ENCODE results near the gene PTPN9. TPM values are rescaled to one million over a fixed set of nuclear protein-coding genes. Genes with fewer than 3 reads are reported as not detected.
A peak's percentile ranks its signal among the peaks of the same experiment; 100 is the strongest.
"Not testable (repeated sequence)": the region's sequence is repeated elsewhere in the genome, so short reads cannot be mapped to it uniquely, and the experiment has no call there.

PTPN9 gene
- total RNA-seq, 1 experiment from 2014 or later, result 15.7 TPM

DNA sequence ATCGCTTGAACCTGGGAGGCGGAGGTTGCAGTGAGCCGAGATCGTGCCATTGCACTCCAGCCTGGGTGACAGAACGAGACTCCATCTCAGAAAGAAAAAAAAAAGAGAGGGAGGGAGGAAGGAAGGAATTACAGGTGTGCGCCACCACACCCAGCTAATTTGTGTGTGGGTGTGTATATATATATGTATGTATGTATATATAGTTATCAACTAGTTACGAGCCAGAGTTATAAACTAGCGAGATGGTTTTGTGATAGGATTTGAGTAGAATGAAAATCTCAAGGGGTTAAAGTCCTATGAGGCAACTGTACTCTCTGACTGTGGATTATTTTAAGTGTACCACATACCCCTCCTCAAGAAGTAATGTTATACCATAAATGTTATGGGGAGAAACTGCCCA is 76.8 kb downstream of the PTPN9 start:
- H3K36me3 ChIP-seq (ENCODE audit: low read depth, low read length), result no peaks in the 10 kb centered on the region; the same call in 1 of the 2 replicates
- no peaks in the 10 kb centered on the region for H3K79me2 ChIP-seq (ENCODE audit: low read length)
- BruUV-seq (replicated peaks), result no TSS peak
- no peaks in the 10 kb centered on the region for H3K9me2 ChIP-seq (replicated peaks; ENCODE audit: low read length)
- no peaks in the 10 kb centered on the region for H3K9me3 ChIP-seq (ENCODE audit: low read length)
- CTCF ChIA-PET, result no interaction called here
- H2AFZ ChIP-seq (ENCODE audit: low read length), result no peak overlapping the region
- no peaks in the 10 kb centered on the region for H3K27me3 ChIP-seq (ENCODE audit: low read length)
- DNase-seq (no peak), ATAC-seq (no peak)
- intact Hi-C loops (cut with micrococcal nuclease), result no loop called here
- H3K4me1 ChIP-seq (ENCODE audit: insufficient read depth, low read length), result no peaks in the 10 kb centered on the region
- POLR2A ChIA-PET (ENCODE audit: unreplicated experiment), result no interaction called here
- H3K4me3 ChIP-seq (ENCODE audit: low read length), result no peak overlapping the region
- H3K27ac ChIP-seq (ENCODE audit: low read length), result no peak overlapping the region
- no peak overlapping the region for H3K4me2 ChIP-seq (ENCODE audit: low read length)
- H3K9ac ChIP-seq (ENCODE audit: low read length), result no peak overlapping the region
- no peak for TF ChIP-seq EZH2phosphoT487 (IDR thresholded peaks at IDR 0.05; ENCODE audit: borderline replicate concordance, low read length)
- TF ChIP-seq, protein P1, sequence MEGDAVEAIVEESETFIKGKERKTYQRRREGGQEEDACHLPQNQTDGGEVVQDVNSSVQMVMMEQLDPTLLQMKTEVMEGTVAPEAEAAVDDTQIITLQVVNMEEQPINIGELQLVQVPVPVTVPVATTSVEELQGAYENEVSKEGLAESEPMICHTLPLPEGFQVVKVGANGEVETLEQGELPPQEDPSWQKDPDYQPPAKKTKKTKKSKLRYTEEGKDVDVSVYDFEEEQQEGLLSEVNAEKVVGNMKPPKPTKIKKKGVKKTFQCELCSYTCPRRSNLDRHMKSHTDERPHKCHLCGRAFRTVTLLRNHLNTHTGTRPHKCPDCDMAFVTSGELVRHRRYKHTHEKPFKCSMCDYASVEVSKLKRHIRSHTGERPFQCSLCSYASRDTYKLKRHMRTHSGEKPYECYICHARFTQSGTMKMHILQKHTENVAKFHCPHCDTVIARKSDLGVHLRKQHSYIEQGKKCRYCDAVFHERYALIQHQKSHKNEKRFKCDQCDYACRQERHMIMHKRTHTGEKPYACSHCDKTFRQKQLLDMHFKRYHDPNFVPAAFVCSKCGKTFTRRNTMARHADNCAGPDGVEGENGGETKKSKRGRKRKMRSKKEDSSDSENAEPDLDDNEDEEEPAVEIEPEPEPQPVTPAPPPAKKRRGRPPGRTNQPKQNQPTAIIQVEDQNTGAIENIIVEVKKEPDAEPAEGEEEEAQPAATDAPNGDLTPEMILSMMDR (conservative IDR thresholded peaks at IDR 0.05; ENCODE audit: low read depth, low read length), result no peak
- no peak for TF ChIP-seq EZH2 (IDR thresholded peaks at IDR 0.05; ENCODE audit: low read length, unreplicated experiment)
- no peaks in the 10 kb centered on the region for H3F3A ChIP-seq (ENCODE audit: low read length, unreplicated experiment)
- H4K20me1 ChIP-seq (ENCODE audit: low read length), result no peaks in the 10 kb centered on the region

DNA sequence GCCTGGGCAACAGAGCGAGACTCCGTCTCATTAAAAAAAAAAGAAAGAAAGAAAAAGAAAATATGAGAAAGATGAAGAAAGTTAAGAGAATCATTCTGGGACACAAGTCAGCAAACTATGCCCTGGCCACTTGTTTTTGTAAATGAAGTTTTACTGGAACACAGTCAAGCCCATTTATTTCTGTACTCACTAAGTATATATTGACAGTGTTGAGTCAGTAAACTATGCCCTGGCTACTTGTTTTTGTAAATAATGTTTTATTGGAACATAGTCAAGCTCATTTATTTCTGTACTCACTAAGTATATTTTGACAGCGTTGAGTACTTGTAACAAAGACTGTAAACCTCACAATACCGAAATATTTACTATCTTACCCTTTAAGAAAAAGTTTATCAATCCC is 85.4 kb downstream of the PTPN9 start:
- Histone ChIP-seq H3K4me2 (ENCODE audit: low read length) (peak overlapping the region; percentile 16; the same call in 1 of the 2 replicates), H3K36me3 (ENCODE audit: low read depth, low read length) (peaks cover 5% of the 10 kb centered on the region; the same call in 1 of the 2 replicates), H3K9ac (ENCODE audit: low read length) (no peak overlapping the region), H3K9me3 (ENCODE audit: low read length) (no peaks in the 10 kb centered on the region), H3K27ac (ENCODE audit: low read length) (no peak overlapping the region), H3K79me2 (ENCODE audit: low read length) (no peaks in the 10 kb centered on the region), H3K4me3 (ENCODE audit: low read length) (no peak overlapping the region), H3F3A (ENCODE audit: low read length, unreplicated experiment) (no peaks in the 10 kb centered on the region), H3K4me1 (ENCODE audit: insufficient read depth, low read length) (peaks cover 9% of the 10 kb centered on the region), H4K20me1 (ENCODE audit: low read length) (no peaks in the 10 kb centered on the region; the same call in 1 of the 2 replicates), H3K9me2 (replicated peaks; ENCODE audit: low read length) (no peaks in the 10 kb centered on the region), H2AFZ (ENCODE audit: low read length) (no peak overlapping the region), H3K27me3 (ENCODE audit: low read length) (no peaks in the 10 kb centered on the region)
- DNase-seq, result peak; percentile 60
- ChIA-PET POLR2A (ENCODE audit: unreplicated experiment) (no interaction called here), CTCF (no interaction called here)
- BruUV-seq (replicated peaks), result no TSS peak
- TF ChIP-seq EZH2 (IDR thresholded peaks at IDR 0.05; ENCODE audit: low read length, unreplicated experiment) (no peak), EZH2phosphoT487 (IDR thresholded peaks at IDR 0.05; ENCODE audit: borderline replicate concordance, low read length) (no peak)
- TF ChIP-seq, protein P1 (conservative IDR thresholded peaks at IDR 0.05; ENCODE audit: low read depth, low read length), result no peak
- intact Hi-C loops (cut with micrococcal nuclease), result no loop called here
- peak; percentile 82 for ATAC-seq

DNA sequence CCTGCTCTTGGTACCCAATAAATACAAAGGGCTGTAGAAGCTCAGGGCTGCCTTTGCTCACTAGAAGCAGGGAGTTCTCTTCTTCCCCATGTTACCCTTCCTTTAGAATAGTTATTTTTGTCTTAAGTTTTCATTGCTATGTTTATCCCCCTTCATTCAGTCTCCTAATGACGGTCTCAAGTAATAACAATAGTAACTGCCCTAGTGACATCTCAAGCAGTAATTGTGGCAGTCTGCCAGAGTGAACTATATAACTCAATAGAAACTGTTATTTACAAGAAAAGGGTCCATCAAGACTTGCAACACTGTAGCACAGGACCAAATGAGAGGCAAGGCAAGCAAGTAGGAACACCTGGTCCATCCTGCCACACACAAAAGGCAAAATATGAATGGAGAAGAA is 95.2 kb downstream of the PTPN9 start:
- CTCF ChIA-PET, result no interaction called here

DNA sequence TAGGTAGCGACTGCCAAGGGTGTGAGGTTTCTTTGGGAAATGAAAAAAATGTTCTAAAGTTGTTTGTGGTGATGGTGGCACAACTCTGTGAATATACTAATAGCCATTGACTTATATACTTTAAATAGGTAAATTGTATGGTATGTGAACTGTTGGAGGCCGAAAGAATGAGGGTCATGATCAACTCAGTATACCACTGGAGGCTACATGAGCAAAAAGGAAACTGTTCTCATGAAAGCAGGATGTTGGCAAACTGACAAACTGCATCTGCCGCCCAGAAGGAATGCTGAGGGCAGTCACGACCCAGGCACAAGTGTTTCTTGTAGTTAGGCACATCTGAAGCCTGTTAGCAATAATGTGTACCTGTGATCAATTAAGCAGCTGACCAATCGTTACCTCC is 95.6 kb downstream of the PTPN9 start:
- BruUV-seq (replicated peaks); H3K27ac ChIP-seq (ENCODE audit: low read length); DNase-seq; H3K4me2 ChIP-seq (ENCODE audit: low read length); H3F3A ChIP-seq (ENCODE audit: low read length, unreplicated experiment); H3K9me3 ChIP-seq (ENCODE audit: low read length); CTCF ChIA-PET; H3K9ac ChIP-seq (ENCODE audit: low read length); H3K79me2 ChIP-seq (ENCODE audit: low read length); intact Hi-C loops (cut with micrococcal nuclease); H3K9me2 ChIP-seq (replicated peaks; ENCODE audit: low read length); H3K4me3 ChIP-seq (ENCODE audit: low read length); H3K4me1 ChIP-seq (ENCODE audit: insufficient read depth, low read length); POLR2A ChIA-PET (ENCODE audit: unreplicated experiment); H3K36me3 ChIP-seq (ENCODE audit: low read depth, low read length); ATAC-seq; H2AFZ ChIP-seq (ENCODE audit: low read length); H3K27me3 ChIP-seq (ENCODE audit: low read length); H4K20me1 ChIP-seq (ENCODE audit: low read length): not testable (repeated sequence)

More for the DNA sequence above, 95.2 kb downstream of the PTPN9 start:
- no peaks in the 10 kb centered on the region for H4K20me1 ChIP-seq (ENCODE audit: low read length)
- no peaks in the 10 kb centered on the region for H3F3A ChIP-seq (ENCODE audit: low read length, unreplicated experiment)
- no TSS peak for BruUV-seq (replicated peaks)
- TF ChIP-seq, protein P1 (conservative IDR thresholded peaks at IDR 0.05; ENCODE audit: low read depth, low read length), result no peak
- TF ChIP-seq EZH2phosphoT487 (IDR thresholded peaks at IDR 0.05; ENCODE audit: borderline replicate concordance, low read length), result no peak
- TF ChIP-seq EZH2 (IDR thresholded peaks at IDR 0.05; ENCODE audit: low read length, unreplicated experiment), result no peak
- H3K4me3 ChIP-seq (ENCODE audit: low read length), result no peak overlapping the region
- intact Hi-C loops (cut with micrococcal nuclease), result no loop called here
- H3K36me3 ChIP-seq (ENCODE audit: low read depth, low read length), result peaks cover 9% of the 10 kb centered on the region
- H2AFZ ChIP-seq (ENCODE audit: low read length), result no peak overlapping the region
- no peaks in the 10 kb centered on the region for H3K4me1 ChIP-seq (ENCODE audit: insufficient read depth, low read length)
- no peak overlapping the region for H3K9ac ChIP-seq (ENCODE audit: low read length)
- no peaks in the 10 kb centered on the region for H3K27me3 ChIP-seq (ENCODE audit: low read length)
- H3K9me3 ChIP-seq (ENCODE audit: low read length), result no peaks in the 10 kb centered on the region
- DNase-seq (no peak), ATAC-seq (no peak)
- H3K9me2 ChIP-seq (replicated peaks; ENCODE audit: low read length), result no peaks in the 10 kb centered on the region
- H3K4me2 ChIP-seq (ENCODE audit: low read length), result no peak overlapping the region
- no peak overlapping the region for H3K27ac ChIP-seq (ENCODE audit: low read length)
- POLR2A ChIA-PET (ENCODE audit: unreplicated experiment), result no interaction called here
- no peaks in the 10 kb centered on the region for H3K79me2 ChIP-seq (ENCODE audit: low read length)

Data from PC-3 (cell line).